ENCODE data around the gene C2CD2. TPM values are rescaled to one million over a fixed set of nuclear protein-coding genes. Genes with fewer than 3 reads are reported as not detected.

The C2CD2 gene
- total RNA-seq, 2 donors from 2014 or later: 10.4 to 25.4 TPM

- Histone ChIP-seq H3K4me1 (peaks cover 6% of the 10 kb centered on the region), H3K9me3 (no peaks in the 10 kb centered on the region), H3K4me3 (no peak overlapping the region), H3K36me3 (replicated peaks in 1 of 2; ENCODE audit: insufficient read depth in 1 of 2, low read depth in 2 of 2) (peaks cover 0 to 2% of the 10 kb centered on the region in 2 donors), H3K27ac (no peak overlapping the region), H3K27me3 (no peaks in the 10 kb centered on the region)
- TF ChIP-seq, protein P1, sequence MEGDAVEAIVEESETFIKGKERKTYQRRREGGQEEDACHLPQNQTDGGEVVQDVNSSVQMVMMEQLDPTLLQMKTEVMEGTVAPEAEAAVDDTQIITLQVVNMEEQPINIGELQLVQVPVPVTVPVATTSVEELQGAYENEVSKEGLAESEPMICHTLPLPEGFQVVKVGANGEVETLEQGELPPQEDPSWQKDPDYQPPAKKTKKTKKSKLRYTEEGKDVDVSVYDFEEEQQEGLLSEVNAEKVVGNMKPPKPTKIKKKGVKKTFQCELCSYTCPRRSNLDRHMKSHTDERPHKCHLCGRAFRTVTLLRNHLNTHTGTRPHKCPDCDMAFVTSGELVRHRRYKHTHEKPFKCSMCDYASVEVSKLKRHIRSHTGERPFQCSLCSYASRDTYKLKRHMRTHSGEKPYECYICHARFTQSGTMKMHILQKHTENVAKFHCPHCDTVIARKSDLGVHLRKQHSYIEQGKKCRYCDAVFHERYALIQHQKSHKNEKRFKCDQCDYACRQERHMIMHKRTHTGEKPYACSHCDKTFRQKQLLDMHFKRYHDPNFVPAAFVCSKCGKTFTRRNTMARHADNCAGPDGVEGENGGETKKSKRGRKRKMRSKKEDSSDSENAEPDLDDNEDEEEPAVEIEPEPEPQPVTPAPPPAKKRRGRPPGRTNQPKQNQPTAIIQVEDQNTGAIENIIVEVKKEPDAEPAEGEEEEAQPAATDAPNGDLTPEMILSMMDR (IDR thresholded peaks at IDR 0.05): no peak
- TF ChIP-seq POLR2A (IDR thresholded peaks at IDR 0.05): no peak
- 58 to 64% methylated on average over 5 of the region's 5 CpGs for WGBS, 2 donors
- ATAC-seq (no peak), DNase-seq (no peak)
- intact Hi-C loops (cut with DNase I): loop anchor here (10.0 kb wide), 1 partner anchor 64 kb away; the partner anchor contains the start of gene C2CD2
Observed at GRCh38 chr21:41891132-41891531, 62.7 kb downstream of the C2CD2 start.

- Histone ChIP-seq H3K27ac (no peak overlapping the region), H3K4me3 (no peak overlapping the region), H3K27me3 (no peaks in the 10 kb centered on the region), H3K9me3 (no peaks in the 10 kb centered on the region), H3K4me1 (peaks cover 6% of the 10 kb centered on the region), H3K36me3 (replicated peaks in 1 of 2; ENCODE audit: insufficient read depth in 1 of 2, low read depth in 2 of 2) (peaks cover 0 to 2% of the 10 kb centered on the region in 2 donors)
- 72 to 74% methylated on average over 6 of the region's 6 CpGs for WGBS, 2 donors
- ATAC-seq: no peak
- no peak for TF ChIP-seq POLR2A (IDR thresholded peaks at IDR 0.05)
- TF ChIP-seq, protein P1 (IDR thresholded peaks at IDR 0.05): no peak
- DNase-seq: no peak
- intact Hi-C loops (cut with DNase I): loop anchor here (10.0 kb wide), 1 partner anchor 64 kb away; the partner anchor contains the start of gene C2CD2
Observed at GRCh38 chr21:41890355-41890754, 63.5 kb downstream of the C2CD2 start.

- peaks cover 0 to 2% of the 10 kb centered on the region in 2 donors for H3K36me3 ChIP-seq (replicated peaks in 1 of 2; ENCODE audit: insufficient read depth in 1 of 2, low read depth in 2 of 2)
- H3K4me1 ChIP-seq: peaks cover 6% of the 10 kb centered on the region
- no peak for TF ChIP-seq POLR2A (IDR thresholded peaks at IDR 0.05)
- TF ChIP-seq, protein P1 (IDR thresholded peaks at IDR 0.05): no peak
- DNase-seq: peak in 1 of 4 donors; percentile 44
- H3K27me3 ChIP-seq: no peaks in the 10 kb centered on the region
- no peak overlapping the region for H3K4me3 ChIP-seq
- WGBS, 2 donors: 78 to 90% methylated on average over 7 to 13 of the region's 13 CpGs
- intact Hi-C loops (cut with DNase I): no loop called here
- H3K27ac ChIP-seq: no peak overlapping the region
- ATAC-seq: no peak
- no peaks in the 10 kb centered on the region for H3K9me3 ChIP-seq
Observed at GRCh38 chr21:41888749-41889376, 65.0 kb downstream of the C2CD2 start.

GRCh38 chr21:41887667-41888066 is 66.2 kb downstream of the C2CD2 start:
- 90 to 98% methylated on average over 5 of the region's 5 CpGs for WGBS, 2 donors
- intact Hi-C loops (cut with DNase I): no loop called here
- no peak for ATAC-seq

More at GRCh38 chr21:41887667-41888066, 66.2 kb downstream of the C2CD2 start:
- no peak for TF ChIP-seq POLR2A (IDR thresholded peaks at IDR 0.05)
- TF ChIP-seq, protein P1 (IDR thresholded peaks at IDR 0.05): no peak
- H3K4me3 ChIP-seq: no peak overlapping the region
- peaks cover 6% of the 10 kb centered on the region for H3K4me1 ChIP-seq
- no peak for DNase-seq
- no peaks in the 10 kb centered on the region for H3K9me3 ChIP-seq
- H3K27ac ChIP-seq: no peak overlapping the region
- H3K36me3 ChIP-seq (replicated peaks in 1 of 2; ENCODE audit: insufficient read depth in 1 of 2, low read depth in 2 of 2): peaks cover 0 to 2% of the 10 kb centered on the region in 2 donors
- no peaks in the 10 kb centered on the region for H3K27me3 ChIP-seq

Data from body of pancreas (tissue), 4 donors.